CD4-positive, CD25-positive, alpha-beta regulatory T cell (primary cell): ENCODE data around the gene HRH2. TPM values are rescaled to one million over a fixed set of nuclear protein-coding genes. Genes with fewer than 3 reads are reported as not detected.

Experiments
- ATAC-seq, 2 donors: fragments of 150-1000 bp; cut with Tn5 transposase; one replicate each; pipeline ENCODE4 v1.10.0; 2021; ENCODE audit warnings: low read depth in 2 of 2, moderate number of reproducible peaks in 2 of 2, moderate library complexity in 1 of 2
- DNase-seq, 3 donors: peaks; one replicate each; pipeline versions ENCODE4 v3.0.0 to v3.0.0-alpha.2; 2012 to 2022; ENCODE audit warnings: mixed read lengths in 1 of 3
- H3K27ac ChIP-seq: one replicate; pipeline ENCODE4 v1.7.0; 2013; ENCODE audit warnings: mild to moderate bottlenecking, low read length; ENCODE audit not compliant: insufficient read depth, poor library complexity, severe bottlenecking
- H3K27me3 ChIP-seq: one replicate; pipeline ENCODE4 v1.7.0; 2013; ENCODE audit warnings: low read length; ENCODE audit not compliant: control insufficient read depth, insufficient read depth
- H3K36me3 ChIP-seq: one replicate; pipeline ENCODE4 v1.7.0; 2013; ENCODE audit warnings: mild to moderate bottlenecking, low read length, moderate library complexity; ENCODE audit not compliant: control insufficient read depth, insufficient read depth
- H3K4me1 ChIP-seq: 2 replicates; pipeline ENCODE4 v1.7.0; 2013; ENCODE audit warnings: mild to moderate bottlenecking, low read length; ENCODE audit not compliant: insufficient read depth, control insufficient read depth, poor library complexity, severe bottlenecking
- H3K4me3 ChIP-seq: one replicate; pipeline ENCODE4 v1.7.0; 2013; ENCODE audit warnings: low read depth, mild to moderate bottlenecking, low read length, moderate library complexity
- H3K9me3 ChIP-seq, 2 experiments: 1 replicate in 1 of 2; 2 replicates in 1 of 2; pipeline ENCODE4 v1.7.0; 2013; ENCODE audit warnings: low read length in 2 of 2, mild to moderate bottlenecking in 1 of 2, moderate library complexity in 1 of 2; ENCODE audit not compliant: control insufficient read depth in 2 of 2
- H3K27ac Mint-ChIP-seq, 3 donors: one replicate each; pipeline ENCODE4 v1.8.0; 2020 to 2022; ENCODE audit warnings: mild to moderate bottlenecking in 3 of 3, mixed read lengths in 3 of 3, moderate library complexity in 2 of 3
- H3K27me3 Mint-ChIP-seq: one replicate; pipeline ENCODE4 v1.8.0; 2022; ENCODE audit warnings: mild to moderate bottlenecking, mixed read lengths
- H3K36me3 Mint-ChIP-seq: one replicate; pipeline ENCODE4 v1.8.0; 2020; ENCODE audit warnings: mixed read lengths
- H3K4me1 Mint-ChIP-seq, 4 donors: one replicate each; pipeline ENCODE4 v1.8.0; 2020 to 2022; ENCODE audit warnings: mixed read lengths in 4 of 4, mild to moderate bottlenecking in 1 of 4
- H3K4me3 Mint-ChIP-seq, 4 donors: one replicate each; pipeline ENCODE4 v1.8.0; 2020 to 2022; ENCODE audit warnings: mild to moderate bottlenecking in 4 of 4, mixed read lengths in 4 of 4, moderate library complexity in 3 of 4
- H3K9me3 Mint-ChIP-seq, 7 donors: one replicate each; pipeline ENCODE4 v1.8.0; 2020 to 2022; ENCODE audit warnings: mixed read lengths in 7 of 7, mild to moderate bottlenecking in 3 of 7, moderate library complexity in 2 of 7
- polyA plus RNA-seq, 4 donors: library from polyadenylated mRNA; unstranded; fragments of 300-500 nt; fragmentation: Illumina TruSeq; gene quantifications; one replicate each; pipeline ENCODE4 v1.2.3, GENCODE V29; 2021
- total RNA-seq: library from RNA; stranded (reverse); gene quantifications from one replicate; pipeline ENCODE4 v1.2.3, GENCODE V29; 2022

The HRH2 gene
- total and polyA plus RNA-seq, 5 donors from 2014 or later: 1.6 to 7.0 (median 2.1) TPM

- peaks cover 5% of the 10 kb centered on the region for H3K36me3 Mint-ChIP-seq
- Histone ChIP-seq H3K27ac (no peak overlapping the region), H3K27me3 (no peaks in the 10 kb centered on the region), H3K4me3 (no peak overlapping the region), H3K9me3 (peaks cover 0 to under 1% of the 10 kb centered on the region in 2 experiments), H3K4me1 (peaks cover 86% of the 10 kb centered on the region), H3K36me3 (no peaks in the 10 kb centered on the region)
- ATAC-seq: no peak
- H3K27ac Mint-ChIP-seq: peak overlapping the region; percentile 70 to 88 (median 72)
- H3K27me3 Mint-ChIP-seq: no peaks in the 10 kb centered on the region
- no peak for DNase-seq
- peaks cover 0 to 6% (median 2%) of the 10 kb centered on the region in 7 donors for H3K9me3 Mint-ChIP-seq
- H3K4me3 Mint-ChIP-seq: peak overlapping the region in 3 of 4 donors; percentile 55 to 84 (median 83)
- H3K4me1 Mint-ChIP-seq: peaks cover 34 to 94% (median 80%) of the 10 kb centered on the region in 4 donors
These were observed 2.5 kb upstream of the HRH2 start for GRCh38 chr5:175655411-175655810.

GRCh38 chr5:175656966-175657365 is 905 bp upstream of the HRH2 start:
- peak overlapping the region; percentile 70 for H3K4me3 ChIP-seq
- H3K36me3 ChIP-seq: no peaks in the 10 kb centered on the region
- H3K27me3 ChIP-seq: no peaks in the 10 kb centered on the region
- no peaks in the 10 kb centered on the region for H3K9me3 ChIP-seq
- H3K27ac ChIP-seq: no peak overlapping the region
- ATAC-seq (no peak), DNase-seq (no peak)
- peak overlapping the region; percentile 87 to 99 (median 96) for H3K4me3 Mint-ChIP-seq
- H3K4me1 Mint-ChIP-seq: peaks cover 24 to 92% (median 79%) of the 10 kb centered on the region in 4 donors
- peaks cover 0 to 2% (median 0%) of the 10 kb centered on the region in 7 donors for H3K9me3 Mint-ChIP-seq
- H3K27ac Mint-ChIP-seq: peak overlapping the region in 2 of 3 donors; percentile 90 to 92
- H3K27me3 Mint-ChIP-seq: no peaks in the 10 kb centered on the region
- peaks cover 71% of the 10 kb centered on the region for H3K4me1 ChIP-seq
- H3K36me3 Mint-ChIP-seq: peaks cover 3% of the 10 kb centered on the region

- Histone ChIP-seq H3K4me3 (peak overlapping the region; percentile 79), H3K9me3 (no peaks in the 10 kb centered on the region), H3K36me3 (no peaks in the 10 kb centered on the region), H3K27me3 (no peaks in the 10 kb centered on the region), H3K4me1 (peaks cover 55% of the 10 kb centered on the region), H3K27ac (no peak overlapping the region)
- ATAC-seq (peak; percentile 26 to 28), DNase-seq (peak in 2 of 3 donors; percentile 22 to 53)
- H3K9me3 Mint-ChIP-seq: peaks cover 0 to 2% (median 0%) of the 10 kb centered on the region in 7 donors
- peak overlapping the region; percentile 93 to 98 (median 95) for H3K4me3 Mint-ChIP-seq
- H3K4me1 Mint-ChIP-seq: peaks cover 17 to 92% (median 76%) of the 10 kb centered on the region in 4 donors
- H3K36me3 Mint-ChIP-seq: peaks cover 9% of the 10 kb centered on the region
- no peaks in the 10 kb centered on the region for H3K27me3 Mint-ChIP-seq
- H3K27ac Mint-ChIP-seq: peak overlapping the region; percentile 68 to 92 (median 90)
These were observed 651 bp downstream of the HRH2 start for GRCh38 chr5:175658299-175659145.

- H3K27ac ChIP-seq: no peak overlapping the region
- peak overlapping the region; percentile 79 for H3K4me3 ChIP-seq
- no peaks in the 10 kb centered on the region for H3K9me3 ChIP-seq
- H3K4me1 ChIP-seq: peaks cover 44% of the 10 kb centered on the region
- peaks cover 2% of the 10 kb centered on the region for H3K36me3 ChIP-seq
- peak overlapping the region; percentile 93 to 98 (median 95) for H3K4me3 Mint-ChIP-seq
- peaks cover 9 to 90% (median 70%) of the 10 kb centered on the region in 4 donors for H3K4me1 Mint-ChIP-seq
- peak overlapping the region; percentile 27 to 90 (median 63) for H3K27ac Mint-ChIP-seq
- H3K9me3 Mint-ChIP-seq: peaks cover 0 to 3% (median 0%) of the 10 kb centered on the region in 7 donors
- H3K36me3 Mint-ChIP-seq: peaks cover 9% of the 10 kb centered on the region
- ATAC-seq: no peak
- no peak for DNase-seq
- no peaks in the 10 kb centered on the region for H3K27me3 ChIP-seq
- no peaks in the 10 kb centered on the region for H3K27me3 Mint-ChIP-seq
These were observed 1.8 kb downstream of the HRH2 start for GRCh38 chr5:175659546-175660253.

GRCh38 chr5:175663186-175664184 is 5.6 kb downstream of the HRH2 start:
- H3K9me3 Mint-ChIP-seq: peaks cover 0 to 1% (median 0%) of the 10 kb centered on the region in 7 donors
- Histone ChIP-seq H3K4me3 (no peak overlapping the region), H3K4me1 (peaks cover 17% of the 10 kb centered on the region), H3K27me3 (no peaks in the 10 kb centered on the region), H3K9me3 (no peaks in the 10 kb centered on the region), H3K36me3 (peaks cover 2% of the 10 kb centered on the region), H3K27ac (no peak overlapping the region)
- H3K36me3 Mint-ChIP-seq: peaks cover 12% of the 10 kb centered on the region
- DNase-seq (no peak), ATAC-seq (no peak)
- peaks cover 4 to 87% (median 64%) of the 10 kb centered on the region in 4 donors for H3K4me1 Mint-ChIP-seq
- peak overlapping the region in 1 of 4 donors; percentile 36 for H3K4me3 Mint-ChIP-seq
- peak overlapping the region in 2 of 3 donors; percentile 56 to 60 for H3K27ac Mint-ChIP-seq
- H3K27me3 Mint-ChIP-seq: no peaks in the 10 kb centered on the region

GRCh38 chr5:175664723-175665122 is 6.9 kb downstream of the HRH2 start:
- no peak for DNase-seq
- H3K36me3 ChIP-seq: peaks cover 2% of the 10 kb centered on the region
- H3K4me3 ChIP-seq: no peak overlapping the region
- Mint-ChIP-seq H3K27me3 (no peaks in the 10 kb centered on the region), H3K36me3 (peaks cover 12% of the 10 kb centered on the region), H3K4me1 (peaks cover 4 to 83% (median 56%) of the 10 kb centered on the region in 4 donors), H3K9me3 (peaks cover 0 to 1% (median 0%) of the 10 kb centered on the region in 7 donors), H3K4me3 (peak overlapping the region in 1 of 4 donors; percentile 77), H3K27ac (peak overlapping the region; percentile 45 to 86 (median 78))
- no peak for ATAC-seq
- H3K27ac ChIP-seq: no peak overlapping the region
- no peaks in the 10 kb centered on the region for H3K9me3 ChIP-seq
- H3K4me1 ChIP-seq: peaks cover 5% of the 10 kb centered on the region
- H3K27me3 ChIP-seq: no peaks in the 10 kb centered on the region

- DNase-seq: no peak
- Histone ChIP-seq H3K27ac (no peak overlapping the region), H3K4me3 (no peak overlapping the region), H3K36me3 (peaks cover 2% of the 10 kb centered on the region), H3K27me3 (no peaks in the 10 kb centered on the region), H3K4me1 (peaks cover 5% of the 10 kb centered on the region), H3K9me3 (no peaks in the 10 kb centered on the region)
- Mint-ChIP-seq H3K27ac (peak overlapping the region in 1 of 3 donors; percentile 51), H3K27me3 (no peaks in the 10 kb centered on the region), H3K9me3 (peaks cover 0 to 1% (median 0%) of the 10 kb centered on the region in 7 donors), H3K36me3 (peaks cover 9% of the 10 kb centered on the region), H3K4me1 (peaks cover 4 to 79% (median 53%) of the 10 kb centered on the region in 4 donors), H3K4me3 (no peak overlapping the region)
- ATAC-seq: no peak
These were observed 8.3 kb downstream of the HRH2 start for GRCh38 chr5:175666216-175666615.
